Astrocyte (in vitro differentiated cells and primary cell): ENCODE results near the gene BRMS1. TPM values are rescaled to one million over a fixed set of nuclear protein-coding genes. Genes with fewer than 3 reads are reported as not detected.

Experiments used
- DNase-seq: peaks from one replicate; pipeline ENCODE4 v3.0.0-alpha.2; 2010; ENCODE audit warnings: low read depth
- FAIRE-seq: peaks from 2 replicates; lab custom pipeline; 2011; peaks lifted over from hg19 to GRCh38; lab: Jason Lieb, UNC
- H2AFZ ChIP-seq: 2 replicates; pipeline ENCODE4 v1.6.0; 2012; ENCODE audit warnings: low read depth, low read length, inconsistent platforms
- H3K27ac ChIP-seq: 2 replicates; pipeline ENCODE4 v1.5.1; 2011; ENCODE audit warnings: low read depth, low read length, inconsistent platforms
- H3K27me3 ChIP-seq: 2 replicates; pipeline ENCODE4 v1.6.0; 2011; ENCODE audit warnings: low read length, inconsistent platforms; ENCODE audit not compliant: insufficient read depth
- H3K36me3 ChIP-seq: 2 replicates; pipeline ENCODE4 v1.5.1; 2011; ENCODE audit warnings: low read length, inconsistent platforms; ENCODE audit not compliant: insufficient read depth
- H3K4me1 ChIP-seq: 2 replicates; pipeline ENCODE4 v1.5.1; 2011; ENCODE audit warnings: low read length, inconsistent platforms; ENCODE audit not compliant: insufficient read depth
- H3K4me2 ChIP-seq: 2 replicates; pipeline ENCODE4 v1.6.0; 2012; ENCODE audit warnings: low read length, inconsistent platforms
- H3K4me3 ChIP-seq: 2 replicates; pipeline ENCODE4 v1.5.1; 2011; ENCODE audit warnings: low read depth, mild to moderate bottlenecking, low read length, inconsistent platforms; ENCODE audit not compliant: insufficient read depth
- H3K79me2 ChIP-seq: 2 replicates; pipeline ENCODE4 v1.6.0; 2012; ENCODE audit warnings: mild to moderate bottlenecking, low read length, inconsistent platforms; ENCODE audit not compliant: insufficient read depth
- H3K9ac ChIP-seq: 2 replicates; pipeline ENCODE4 v1.6.0; 2012; ENCODE audit warnings: mild to moderate bottlenecking, low read length, inconsistent platforms
- H3K9me3 ChIP-seq: 2 replicates; pipeline ENCODE4 v1.5.1; 2012; ENCODE audit warnings: low read depth, mild to moderate bottlenecking, low read length, inconsistent platforms; ENCODE audit not compliant: insufficient read depth
- H4K20me1 ChIP-seq: 2 replicates; pipeline ENCODE4 v1.6.0; 2012; ENCODE audit warnings: low read length, inconsistent platforms; ENCODE audit not compliant: insufficient read depth
- H3K27ac Mint-ChIP-seq: one replicate; pipeline ENCODE4 v1.8.0; 2021; ENCODE audit warnings: mild to moderate bottlenecking, mixed read lengths; ENCODE audit not compliant: unreplicated experiment
- H3K27me3 Mint-ChIP-seq: one replicate; pipeline ENCODE4 v1.8.0; 2021; ENCODE audit warnings: low read depth, mixed read lengths; ENCODE audit not compliant: unreplicated experiment
- H3K36me3 Mint-ChIP-seq: one replicate; pipeline ENCODE4 v1.8.0; 2021; ENCODE audit warnings: low read depth, mixed read lengths; ENCODE audit not compliant: unreplicated experiment
- H3K4me1 Mint-ChIP-seq: one replicate; pipeline ENCODE4 v1.8.0; 2021; ENCODE audit warnings: low read depth, mixed read lengths; ENCODE audit not compliant: unreplicated experiment
- H3K4me3 Mint-ChIP-seq: one replicate; pipeline ENCODE4 v1.8.0; 2021; ENCODE audit warnings: mild to moderate bottlenecking, moderate library complexity, mixed read lengths; ENCODE audit not compliant: unreplicated experiment
- H3K9me3 Mint-ChIP-seq: one replicate; pipeline ENCODE4 v1.8.0; 2021; ENCODE audit warnings: mild to moderate bottlenecking, mixed read lengths; ENCODE audit not compliant: unreplicated experiment
- EZH2 ChIP-seq: IDR thresholded peaks from 2 replicates; pipeline ENCODE4 v1.6.1; 2012; ENCODE audit warnings: mild to moderate bottlenecking, low read length, inconsistent platforms; ENCODE audit not compliant: insufficient read depth
- total RNA-seq: library from RNA; stranded (reverse); gene quantifications from 2 replicates; pipeline ENCODE4 v1.2.1, GENCODE V29; 2021
- TF ChIP-seq, protein P1 (sequence below): IDR thresholded peaks from 2 replicates; pipeline ENCODE4 v1.5.1; 2011; ENCODE audit warnings: low read depth, mild to moderate bottlenecking, inconsistent platforms, low read length, moderate library complexity; ENCODE audit not compliant: insufficient read depth

The BRMS1 gene
- total RNA-seq, 1 donor from 2014 or later: 47.8 TPM

DNA sequence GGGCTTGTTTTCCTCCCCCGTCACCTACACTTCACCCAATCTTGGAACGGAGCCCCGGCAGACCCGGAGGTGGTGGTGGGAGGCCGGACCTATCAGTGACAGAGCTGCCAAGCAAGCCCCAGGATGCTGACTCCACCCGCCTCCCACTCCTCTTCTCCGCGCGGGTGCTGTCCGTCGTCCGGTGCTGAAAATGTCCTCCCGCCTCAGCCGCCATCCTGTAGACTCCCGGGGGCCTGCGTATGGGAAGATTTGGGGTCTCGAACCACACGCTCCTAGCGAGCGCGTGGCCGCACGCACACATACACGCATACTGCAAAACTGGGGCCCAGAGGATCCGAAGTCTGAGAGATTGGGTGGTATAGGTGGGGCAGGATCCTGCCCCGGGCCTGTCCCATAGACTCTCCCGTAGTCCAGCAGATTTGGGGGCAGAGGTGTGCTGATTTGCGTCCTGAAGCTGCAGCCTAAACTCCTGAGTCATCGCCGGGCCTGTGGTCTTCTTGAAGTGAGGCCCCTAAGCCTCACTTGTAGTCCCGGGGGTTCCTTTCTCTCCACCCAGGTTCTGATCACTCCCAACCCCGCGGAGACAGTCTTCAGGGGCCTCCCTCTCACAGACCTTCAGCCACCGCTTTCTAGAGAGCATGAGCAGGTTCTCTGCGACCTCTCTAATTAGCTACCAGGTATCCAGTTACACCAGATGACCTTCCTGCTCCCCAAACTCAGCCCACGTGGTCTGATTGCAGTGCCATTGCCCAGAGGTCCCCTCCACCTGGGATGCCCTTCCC, 55.2 kb downstream of the BRMS1 start:
- H3K36me3 ChIP-seq: peaks cover 7% of the 10 kb centered on the region
- no peak for TF ChIP-seq EZH2
- TF ChIP-seq, protein P1, sequence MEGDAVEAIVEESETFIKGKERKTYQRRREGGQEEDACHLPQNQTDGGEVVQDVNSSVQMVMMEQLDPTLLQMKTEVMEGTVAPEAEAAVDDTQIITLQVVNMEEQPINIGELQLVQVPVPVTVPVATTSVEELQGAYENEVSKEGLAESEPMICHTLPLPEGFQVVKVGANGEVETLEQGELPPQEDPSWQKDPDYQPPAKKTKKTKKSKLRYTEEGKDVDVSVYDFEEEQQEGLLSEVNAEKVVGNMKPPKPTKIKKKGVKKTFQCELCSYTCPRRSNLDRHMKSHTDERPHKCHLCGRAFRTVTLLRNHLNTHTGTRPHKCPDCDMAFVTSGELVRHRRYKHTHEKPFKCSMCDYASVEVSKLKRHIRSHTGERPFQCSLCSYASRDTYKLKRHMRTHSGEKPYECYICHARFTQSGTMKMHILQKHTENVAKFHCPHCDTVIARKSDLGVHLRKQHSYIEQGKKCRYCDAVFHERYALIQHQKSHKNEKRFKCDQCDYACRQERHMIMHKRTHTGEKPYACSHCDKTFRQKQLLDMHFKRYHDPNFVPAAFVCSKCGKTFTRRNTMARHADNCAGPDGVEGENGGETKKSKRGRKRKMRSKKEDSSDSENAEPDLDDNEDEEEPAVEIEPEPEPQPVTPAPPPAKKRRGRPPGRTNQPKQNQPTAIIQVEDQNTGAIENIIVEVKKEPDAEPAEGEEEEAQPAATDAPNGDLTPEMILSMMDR: no peak
- H3K4me1 Mint-ChIP-seq: peaks cover 16% of the 10 kb centered on the region
- H3K9me3 Mint-ChIP-seq: no peaks in the 10 kb centered on the region
- peaks cover 6% of the 10 kb centered on the region for H3K36me3 Mint-ChIP-seq
- H3K4me3 Mint-ChIP-seq: peak overlapping the region; percentile 90
- peak overlapping the region; percentile 94 for H3K9ac ChIP-seq
- peak overlapping the region; percentile 69 for H2AFZ ChIP-seq
- H3K27ac ChIP-seq: peak overlapping the region; percentile 97
- peaks cover 22% of the 10 kb centered on the region for H3K27me3 ChIP-seq
- H3K9me3 ChIP-seq: no peaks in the 10 kb centered on the region
- peaks cover 24% of the 10 kb centered on the region for H4K20me1 ChIP-seq
- DNase-seq (no peak), FAIRE-seq (no peak)
- H3K4me2 ChIP-seq: peak overlapping the region; percentile 87
- peak overlapping the region; percentile 97 for H3K27ac Mint-ChIP-seq
- peaks cover 22% of the 10 kb centered on the region for H3K27me3 Mint-ChIP-seq
- H3K4me3 ChIP-seq: peak overlapping the region; percentile 73
- H3K79me2 ChIP-seq: peaks cover 39% of the 10 kb centered on the region
- peaks cover 22% of the 10 kb centered on the region for H3K4me1 ChIP-seq

DNA sequence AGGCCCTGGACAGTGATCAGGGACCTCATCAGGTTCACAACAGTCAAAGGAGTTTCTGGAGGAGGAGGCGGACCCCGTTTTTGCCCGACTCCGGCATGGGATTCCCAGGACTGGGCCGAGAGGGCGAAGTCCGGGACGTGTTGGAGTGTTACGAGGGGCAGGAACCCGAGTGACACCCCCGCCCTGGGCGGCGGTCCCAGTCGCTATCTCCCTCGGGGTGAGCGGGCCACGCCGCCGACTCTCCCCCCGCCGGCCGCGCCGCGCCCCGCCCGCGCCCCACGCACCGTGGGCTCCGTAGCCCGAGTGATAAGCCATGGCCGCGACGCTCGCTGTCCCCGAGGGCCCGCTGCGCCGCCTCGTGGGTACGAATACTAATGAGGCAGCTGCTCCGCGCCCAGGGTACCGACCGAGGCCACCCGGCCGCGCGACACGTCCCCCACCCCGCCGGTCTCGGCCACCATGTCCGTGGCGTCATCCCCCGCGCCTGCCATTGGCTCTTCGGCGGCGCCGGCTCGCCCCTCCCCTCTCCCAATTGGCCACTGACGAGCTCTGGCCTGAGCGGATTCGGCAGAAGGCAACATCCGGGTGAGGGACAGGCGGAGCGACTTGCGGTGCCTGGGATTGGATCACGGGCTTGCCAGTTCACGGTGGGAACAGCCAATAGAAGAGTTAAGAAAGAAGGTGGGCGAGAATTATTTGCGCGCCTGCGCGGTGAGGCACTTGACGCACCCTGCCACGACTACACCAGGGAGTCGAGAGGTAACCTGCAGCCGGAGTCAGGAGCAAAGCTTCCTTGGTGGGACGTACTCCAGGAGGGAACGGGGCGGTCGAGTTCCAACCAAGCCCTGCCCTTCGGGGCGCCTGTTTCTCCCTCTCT, 56.0 kb downstream of the BRMS1 start, which contains the start of gene YIF1A:
Gene YIF1A (minus strand): TSS at position 473 of the 877 bp plus-strand sequence. CDS start 158 bp downstream, at position 315.
- FAIRE-seq: peak; percentile 96
- DNase-seq: peak; percentile 99
- peak within 1 kb of the TSS; percentile 89 for H3K4me3 ChIP-seq
- H3K27ac ChIP-seq: peak within 1 kb of the TSS; percentile 97
- TF ChIP-seq, protein P1: no peak
- no peak for TF ChIP-seq EZH2
- peaks cover 21% of the 10 kb centered on the region for H3K27me3 ChIP-seq
- H3K36me3 Mint-ChIP-seq: peaks cover 6% of the 10 kb centered on the region
- peaks cover 32% of the 10 kb centered on the region for H4K20me1 ChIP-seq
- H3K4me1 Mint-ChIP-seq: peaks cover 16% of the 10 kb centered on the region
- H3K4me3 Mint-ChIP-seq: peak within 1 kb of the TSS; percentile 90
- H3K9ac ChIP-seq: peak within 1 kb of the TSS; percentile 94
- peaks cover 42% of the 10 kb centered on the region for H3K79me2 ChIP-seq
- no peaks in the 10 kb centered on the region for H3K9me3 ChIP-seq
- H3K9me3 Mint-ChIP-seq: no peaks in the 10 kb centered on the region
- peaks cover 22% of the 10 kb centered on the region for H3K27me3 Mint-ChIP-seq
- H3K36me3 ChIP-seq: peaks cover 7% of the 10 kb centered on the region
- peak within 1 kb of the TSS; percentile 97 for H3K27ac Mint-ChIP-seq
- H3K4me1 ChIP-seq: peaks cover 22% of the 10 kb centered on the region
- peak within 1 kb of the TSS; percentile 98 for H3K4me2 ChIP-seq
- peak within 1 kb of the TSS; percentile 69 for H2AFZ ChIP-seq
